Activated CD4-positive, alpha-beta T cell treated with anti-CD3 and anti-CD28 coated beads, Interleukin-2, amount 10 ng/mL, durations not matched to agents 24 days and 14 days (primary cell): ENCODE measurements around the gene DNAJC24. TPM values are rescaled to one million over a fixed set of nuclear protein-coding genes. Genes with fewer than 3 reads are reported as not detected.

Experiments
- DNase-seq: peaks from one replicate; pipeline ENCODE4 v3.0.0; 2022
- H3K27ac Mint-ChIP-seq: one replicate; pipeline ENCODE4 v1.8.0; 2022; ENCODE audit warnings: mild to moderate bottlenecking, mixed read lengths
- H3K27me3 Mint-ChIP-seq: one replicate; pipeline ENCODE4 v1.8.0; 2022; ENCODE audit warnings: mixed read lengths
- H3K36me3 Mint-ChIP-seq: one replicate; pipeline ENCODE4 v1.8.0; 2022; ENCODE audit warnings: low read depth, mild to moderate bottlenecking, mixed read lengths
- H3K4me1 Mint-ChIP-seq: one replicate; pipeline ENCODE4 v1.8.0; 2021; ENCODE audit warnings: mixed read lengths
- H3K4me3 Mint-ChIP-seq: one replicate; pipeline ENCODE4 v1.8.0; 2022; ENCODE audit warnings: mild to moderate bottlenecking, moderate library complexity, mixed read lengths
- H3K9me3 Mint-ChIP-seq: one replicate; pipeline ENCODE4 v1.8.0; 2021; ENCODE audit warnings: mixed read lengths
- intact Hi-C: fragments of 100-400 bp; cut with micrococcal nuclease; formaldehyde crosslinking; loops from one replicate; pipeline ENCODE4 v1.15.1; 2023
- total RNA-seq: library from RNA; stranded (reverse); gene quantifications from 2 replicates; pipeline ENCODE4 v1.2.3, GENCODE V29; 2022

Gene DNAJC24
- total RNA-seq, 1 donor from 2014 or later, result 15.8 TPM

- peaks cover 24% of the 10 kb centered on the region for H3K27me3 Mint-ChIP-seq
- peaks cover 15% of the 10 kb centered on the region for H3K4me1 Mint-ChIP-seq
- H3K27ac Mint-ChIP-seq, result no peak overlapping the region
- no peak overlapping the region for H3K4me3 Mint-ChIP-seq
- DNase-seq, result peak; percentile 65
- intact Hi-C loops, result loop anchor here (5.0 to 10.0 kb wide), 2 partner anchors 588 to 1044 kb away; partner anchors contain the start of gene ARL14EP
- no peaks in the 10 kb centered on the region for H3K9me3 Mint-ChIP-seq
- peaks cover 4% of the 10 kb centered on the region for H3K36me3 Mint-ChIP-seq
Observed at GRCh38 chr11:31366795-31367194, 2.9 kb upstream of the DNAJC24 start.

GRCh38 chr11:31375879-31376278 is 6.2 kb downstream of the DNAJC24 start:
- Mint-ChIP-seq H3K4me1 (peaks cover 9% of the 10 kb centered on the region), H3K4me3 (no peak overlapping the region), H3K9me3 (no peaks in the 10 kb centered on the region), H3K36me3 (peaks cover 3% of the 10 kb centered on the region), H3K27me3 (no peaks in the 10 kb centered on the region), H3K27ac (no peak overlapping the region)
- DNase-seq, result no peak
- intact Hi-C loops, result no loop called here

- no peak overlapping the region for H3K4me3 Mint-ChIP-seq
- intact Hi-C loops, result no loop called here
- H3K27ac Mint-ChIP-seq, result no peak overlapping the region
- no peak for DNase-seq
- peaks cover 2% of the 10 kb centered on the region for H3K36me3 Mint-ChIP-seq
- no peaks in the 10 kb centered on the region for H3K9me3 Mint-ChIP-seq
- H3K4me1 Mint-ChIP-seq, result no peaks in the 10 kb centered on the region
- H3K27me3 Mint-ChIP-seq, result no peaks in the 10 kb centered on the region
Observed at GRCh38 chr11:31383116-31383515, 13.5 kb downstream of the DNAJC24 start.

- intact Hi-C loops, result no loop called here
- no peak overlapping the region for H3K27ac Mint-ChIP-seq
- H3K4me1 Mint-ChIP-seq, result no peaks in the 10 kb centered on the region
Observed at GRCh38 chr11:31387379-31387778, 17.7 kb downstream of the DNAJC24 start.

GRCh38 chr11:31397239-31397834 is 27.7 kb downstream of the DNAJC24 start:
- no peak overlapping the region for H3K27ac Mint-ChIP-seq
- peaks cover 3% of the 10 kb centered on the region for H3K36me3 Mint-ChIP-seq
- H3K27me3 Mint-ChIP-seq, result no peaks in the 10 kb centered on the region

More at GRCh38 chr11:31387379-31387778, 17.7 kb downstream of the DNAJC24 start:
- Mint-ChIP-seq H3K36me3 (peaks cover 2% of the 10 kb centered on the region), H3K4me3 (no peak overlapping the region), H3K9me3 (peaks cover 4% of the 10 kb centered on the region), H3K27me3 (no peaks in the 10 kb centered on the region)
- DNase-seq, result no peak

GRCh38 chr11:31404614-31405013 is 35.0 kb downstream of the DNAJC24 start:
- peaks cover 3% of the 10 kb centered on the region for H3K4me1 Mint-ChIP-seq
- intact Hi-C loops, result no loop called here
- H3K4me3 Mint-ChIP-seq, result no peak overlapping the region

More at GRCh38 chr11:31397239-31397834, 27.7 kb downstream of the DNAJC24 start:
- Mint-ChIP-seq H3K9me3 (no peaks in the 10 kb centered on the region), H3K4me3 (no peak overlapping the region), H3K4me1 (no peaks in the 10 kb centered on the region)
- no peak for DNase-seq
- intact Hi-C loops, result no loop called here

GRCh38 chr11:31408201-31408600 is 38.5 kb downstream of the DNAJC24 start:
- no peak overlapping the region for H3K27ac Mint-ChIP-seq
- peaks cover 3% of the 10 kb centered on the region for H3K4me1 Mint-ChIP-seq
- DNase-seq, result no peak
- intact Hi-C loops, result no loop called here
- H3K36me3 Mint-ChIP-seq, result peaks cover 3% of the 10 kb centered on the region
- H3K9me3 Mint-ChIP-seq, result no peaks in the 10 kb centered on the region
- no peak overlapping the region for H3K4me3 Mint-ChIP-seq
- no peaks in the 10 kb centered on the region for H3K27me3 Mint-ChIP-seq

More at GRCh38 chr11:31404614-31405013, 35.0 kb downstream of the DNAJC24 start:
- Mint-ChIP-seq H3K27ac (no peak overlapping the region), H3K27me3 (no peaks in the 10 kb centered on the region), H3K36me3 (peaks cover 3% of the 10 kb centered on the region), H3K9me3 (no peaks in the 10 kb centered on the region)
- DNase-seq, result no peak

- Mint-ChIP-seq H3K4me1 (peaks cover 2% of the 10 kb centered on the region), H3K4me3 (no peak overlapping the region), H3K9me3 (no peaks in the 10 kb centered on the region), H3K36me3 (peaks cover 7% of the 10 kb centered on the region), H3K27ac (no peak overlapping the region), H3K27me3 (no peaks in the 10 kb centered on the region)
- no peak for DNase-seq
- intact Hi-C loops, result no loop called here
Observed at GRCh38 chr11:31412946-31413345, 43.3 kb downstream of the DNAJC24 start.

- no peak for DNase-seq
- Mint-ChIP-seq H3K36me3 (peaks cover 7% of the 10 kb centered on the region), H3K27me3 (no peaks in the 10 kb centered on the region), H3K4me3 (no peak overlapping the region), H3K4me1 (no peaks in the 10 kb centered on the region), H3K27ac (no peak overlapping the region), H3K9me3 (no peaks in the 10 kb centered on the region)
- intact Hi-C loops, result no loop called here
Observed at GRCh38 chr11:31414338-31414737, 44.7 kb downstream of the DNAJC24 start.

GRCh38 chr11:31415435-31415834 is 45.8 kb downstream of the DNAJC24 start:
- no peak for DNase-seq
- H3K9me3 Mint-ChIP-seq, result no peaks in the 10 kb centered on the region
- H3K27ac Mint-ChIP-seq, result no peak overlapping the region
- peaks cover 7% of the 10 kb centered on the region for H3K36me3 Mint-ChIP-seq
- intact Hi-C loops, result no loop called here
- no peaks in the 10 kb centered on the region for H3K4me1 Mint-ChIP-seq
- no peaks in the 10 kb centered on the region for H3K27me3 Mint-ChIP-seq
- no peak overlapping the region for H3K4me3 Mint-ChIP-seq

GRCh38 chr11:31417357-31417756 is 47.7 kb downstream of the DNAJC24 start:
- DNase-seq, result no peak
- no peaks in the 10 kb centered on the region for H3K27me3 Mint-ChIP-seq
- H3K4me1 Mint-ChIP-seq, result no peaks in the 10 kb centered on the region
- H3K9me3 Mint-ChIP-seq, result no peaks in the 10 kb centered on the region
- no peak overlapping the region for H3K4me3 Mint-ChIP-seq
- no peak overlapping the region for H3K27ac Mint-ChIP-seq
- peaks cover 4% of the 10 kb centered on the region for H3K36me3 Mint-ChIP-seq
- intact Hi-C loops, result no loop called here

GRCh38 chr11:31417816-31418215 is 48.2 kb downstream of the DNAJC24 start:
- Mint-ChIP-seq H3K9me3 (no peaks in the 10 kb centered on the region), H3K36me3 (peaks cover 4% of the 10 kb centered on the region), H3K4me3 (no peak overlapping the region)

GRCh38 chr11:31419138-31419537 is 49.5 kb downstream of the DNAJC24 start:
- Mint-ChIP-seq H3K27me3 (no peaks in the 10 kb centered on the region), H3K27ac (no peak overlapping the region), H3K9me3 (no peaks in the 10 kb centered on the region), H3K4me1 (no peaks in the 10 kb centered on the region), H3K36me3 (peaks cover 4% of the 10 kb centered on the region), H3K4me3 (no peak overlapping the region)
- DNase-seq, result no peak
- intact Hi-C loops, result no loop called here

More at GRCh38 chr11:31417816-31418215, 48.2 kb downstream of the DNAJC24 start:
- no peaks in the 10 kb centered on the region for H3K27me3 Mint-ChIP-seq
- no peak for DNase-seq
- no peak overlapping the region for H3K27ac Mint-ChIP-seq
- intact Hi-C loops, result no loop called here
- H3K4me1 Mint-ChIP-seq, result no peaks in the 10 kb centered on the region

GRCh38 chr11:31419669-31420068 is 50.0 kb downstream of the DNAJC24 start:
- H3K36me3 Mint-ChIP-seq, result peaks cover 3% of the 10 kb centered on the region
- H3K27me3 Mint-ChIP-seq, result no peaks in the 10 kb centered on the region
- no peak for DNase-seq
- no peaks in the 10 kb centered on the region for H3K9me3 Mint-ChIP-seq
- H3K4me1 Mint-ChIP-seq, result no peaks in the 10 kb centered on the region
- no peak overlapping the region for H3K4me3 Mint-ChIP-seq
- H3K27ac Mint-ChIP-seq, result no peak overlapping the region
- intact Hi-C loops, result no loop called here

- H3K36me3 Mint-ChIP-seq, result peaks cover 1% of the 10 kb centered on the region
- H3K4me1 Mint-ChIP-seq, result no peaks in the 10 kb centered on the region
- no peak overlapping the region for H3K4me3 Mint-ChIP-seq
- no peaks in the 10 kb centered on the region for H3K9me3 Mint-ChIP-seq
- no peaks in the 10 kb centered on the region for H3K27me3 Mint-ChIP-seq
- H3K27ac Mint-ChIP-seq, result no peak overlapping the region
- no peak for DNase-seq
- intact Hi-C loops, result no loop called here
Observed at GRCh38 chr11:31421820-31422219, 52.2 kb downstream of the DNAJC24 start.
